HEK293 (cell line): ENCODE measurements around the gene KAT14.

ENCODE experiments used
- CTCF ChIA-PET: fragments of 350-600 bp; formaldehyde crosslinking; extraction: SDS; loops from one replicate; lab custom pipeline; 2021; ENCODE audit warnings: antibody characterized with exemption; lab: Yijun Ruan, JAX
- POLR2A ChIA-PET: fragments of 300-600 bp; formaldehyde crosslinking; extraction: SDS; loops from one replicate; lab custom pipeline; 2020; ENCODE audit warnings: antibody characterized with exemption, inconsistent platforms; lab: Yijun Ruan, JAX
- H3K27ac ChIP-seq: fragments of 200-500 bp; sonication (Bioruptor generic); 2 replicates; pipeline ENCODE4 v1.5.1; 2014; ENCODE audit warnings: low read depth, low read length, control low read depth, inconsistent platforms; ENCODE audit errors: extremely low read depth
- H3K36me3 ChIP-seq, 2 experiments: fragments of 200-500 bp in 1 of 2; sonication (Bioruptor generic) in 1 of 2; 1 replicate in 1 of 2; 2 replicates in 1 of 2; pipeline ENCODE4 v1.5.1; 2014 to 2017; ENCODE audit warnings: inconsistent platforms in 2 of 2, low read length in 2 of 2; ENCODE audit not compliant: control insufficient read depth in 2 of 2, insufficient read depth in 1 of 2
- H3K4me1 ChIP-seq: fragments of 200-500 bp; sonication (Bioruptor generic); 2 replicates; pipeline ENCODE4 v1.5.1; 2014; ENCODE audit warnings: mild to moderate bottlenecking, low read length, inconsistent platforms; ENCODE audit not compliant: control insufficient read depth, insufficient read depth
- H3K4me3 ChIP-seq: 2 replicates; pipeline ENCODE4 v1.5.1; 2011; ENCODE audit warnings: low read depth, mild to moderate bottlenecking, control low read depth, low read length, moderate library complexity
- H3K9me3 ChIP-seq: fragments of 200-500 bp; sonication (Bioruptor generic); 2 replicates; pipeline ENCODE4 v1.5.1; 2014; ENCODE audit warnings: low read depth, low read length, inconsistent platforms; ENCODE audit not compliant: control insufficient read depth, insufficient read depth
- BCL11B ChIP-seq: fragments of 450-650 bp; formaldehyde crosslinking; IDR thresholded peaks from 2 replicates; pipeline ENCODE4 v1.5.1; 2016; ENCODE audit warnings: low read depth, missing biosample characterization, missing genetic modification characterization
- BCL6B ChIP-seq: fragments of 450-650 bp; formaldehyde crosslinking; IDR thresholded peaks from 2 replicates; pipeline ENCODE4 v1.5.1; 2017; ENCODE audit warnings: missing biosample characterization, missing genetic modification characterization
- MZF1 ChIP-seq: fragments of 450-650 bp; formaldehyde crosslinking; IDR thresholded peaks from 2 replicates; pipeline ENCODE4 v1.5.1; 2017; ENCODE audit warnings: missing biosample characterization, missing genetic modification characterization, borderline replicate concordance
- OSR2 ChIP-seq: fragments of 450-650 bp; formaldehyde crosslinking; IDR thresholded peaks from 2 replicates; pipeline ENCODE4 v1.5.1; 2016; ENCODE audit warnings: missing biosample characterization, missing genetic modification characterization
- ZBTB1 ChIP-seq: fragments of 450-650 bp; formaldehyde crosslinking; IDR thresholded peaks from 2 replicates; pipeline ENCODE4 v1.5.1; 2016; ENCODE audit warnings: missing biosample characterization, missing genetic modification characterization
- ZBTB7A ChIP-seq: fragments of 450-650 bp; formaldehyde crosslinking; IDR thresholded peaks from 2 replicates; pipeline ENCODE4 v1.5.1; 2016; ENCODE audit warnings: low read depth, missing biosample characterization, missing genetic modification characterization
- ZEB2 ChIP-seq: fragments of 450-650 bp; formaldehyde crosslinking; IDR thresholded peaks from 2 replicates; pipeline ENCODE4 v1.5.1; 2016; ENCODE audit warnings: missing biosample characterization, missing genetic modification characterization
- ZNF132 ChIP-seq: fragments of 450-650 bp; formaldehyde crosslinking; IDR thresholded peaks from 2 replicates; pipeline ENCODE4 v1.5.1; 2017; ENCODE audit warnings: missing biosample characterization, missing genetic modification characterization, borderline replicate concordance
- ZNF140 ChIP-seq: fragments of 450-650 bp; formaldehyde crosslinking; IDR thresholded peaks from 2 replicates; pipeline ENCODE4 v1.5.1; 2016; ENCODE audit warnings: missing biosample characterization, missing genetic modification characterization
- ZNF202 ChIP-seq: fragments of 450-650 bp; formaldehyde crosslinking; IDR thresholded peaks from 2 replicates; pipeline ENCODE4 v1.5.1; 2016; ENCODE audit warnings: missing biosample characterization, missing genetic modification characterization, borderline replicate concordance
- ZNF214 ChIP-seq: fragments of 450-650 bp; formaldehyde crosslinking; IDR thresholded peaks from 2 replicates; pipeline ENCODE4 v1.5.1; 2017; ENCODE audit warnings: missing biosample characterization, mild to moderate bottlenecking, missing genetic modification characterization, borderline replicate concordance
- ZNF324 ChIP-seq: fragments of 450-650 bp; formaldehyde crosslinking; IDR thresholded peaks from 2 replicates; pipeline ENCODE4 v1.5.1; 2016; ENCODE audit warnings: missing biosample characterization, missing genetic modification characterization
- ZNF624 ChIP-seq: fragments of 450-650 bp; formaldehyde crosslinking; IDR thresholded peaks from 2 replicates; pipeline ENCODE4 v1.5.1; 2017; ENCODE audit warnings: missing biosample characterization, missing genetic modification characterization
- ZNF626 ChIP-seq: fragments of 450-650 bp; sonication (Bioruptor Pico); formaldehyde crosslinking; IDR thresholded peaks from 2 replicates; pipeline ENCODE4 v1.5.1; 2018; ENCODE audit warnings: missing biosample characterization, missing genetic modification characterization, inconsistent platforms
- ZNF677 ChIP-seq: fragments of 450-650 bp; IDR thresholded peaks from 2 replicates; pipeline ENCODE4 v1.5.0; 2018; ENCODE audit warnings: missing biosample characterization, mild to moderate bottlenecking, missing genetic modification characterization, moderate library complexity
- ZNF707 ChIP-seq: fragments of 450-650 bp; formaldehyde crosslinking; IDR thresholded peaks from 2 replicates; pipeline ENCODE4 v1.5.1; 2016; ENCODE audit warnings: missing biosample characterization, missing genetic modification characterization
- ZNF768 ChIP-seq: fragments of 450-650 bp; formaldehyde crosslinking; IDR thresholded peaks from 2 replicates; pipeline ENCODE4 v1.5.1; 2018; ENCODE audit warnings: missing biosample characterization, mild to moderate bottlenecking, missing genetic modification characterization
- ZNF776 ChIP-seq: fragments of 450-650 bp; formaldehyde crosslinking; IDR thresholded peaks from 2 replicates; pipeline ENCODE4 v1.5.0; 2017; ENCODE audit warnings: missing biosample characterization, missing genetic modification characterization, borderline replicate concordance
- ZNF830 ChIP-seq: fragments of 450-650 bp; IDR thresholded peaks from 2 replicates; pipeline ENCODE4 v1.5.0; 2018; ENCODE audit warnings: missing biosample characterization, missing genetic modification characterization, low read depth, mild to moderate bottlenecking, moderate library complexity
- ZNF837 ChIP-seq: fragments of 450-650 bp; formaldehyde crosslinking; IDR thresholded peaks from 2 replicates; pipeline ENCODE4 v1.5.1; 2016; ENCODE audit warnings: missing biosample characterization, missing genetic modification characterization
- ZSCAN30 ChIP-seq: fragments of 450-650 bp; IDR thresholded peaks from 2 replicates; pipeline ENCODE4 v1.5.1; 2018; ENCODE audit warnings: missing biosample characterization, mild to moderate bottlenecking, missing genetic modification characterization, moderate library complexity
- TF ChIP-seq, protein P1 (sequence below): sonication (generic); formaldehyde crosslinking; IDR thresholded peaks from 2 replicates; pipeline ENCODE4 v1.8.1; 2022; ENCODE audit warnings: mild to moderate bottlenecking, moderate library complexity, missing genetic modification reagents
- TF ChIP-seq, protein P2 (sequence below): fragments of 450-650 bp; formaldehyde crosslinking; IDR thresholded peaks from 2 replicates; pipeline ENCODE4 v1.5.1; 2016; ENCODE audit warnings: missing biosample characterization, missing genetic modification characterization
- TF ChIP-seq, protein P3 (sequence below): fragments of 450-650 bp; formaldehyde crosslinking; IDR thresholded peaks from 2 replicates; pipeline ENCODE4 v1.5.1; 2016; ENCODE audit warnings: missing biosample characterization, missing genetic modification characterization

The KAT14 gene

GRCh38 chr20:18213002-18213401, 75.3 kb downstream of the KAT14 start:
- Histone ChIP-seq H3K36me3 (no peaks in the 10 kb centered on the region), H3K27ac (no peak overlapping the region), H3K4me3 (no peak overlapping the region), H3K9me3 (no peaks in the 10 kb centered on the region), H3K4me1 (no peaks in the 10 kb centered on the region)
- POLR2A ChIA-PET = no interaction called here
- TF ChIP-seq BCL6B (no peak), BCL11B (tag by site-specific recombination) (no peak), ZBTB7A (no peak), ZNF677 (tag by site-specific recombination) (no peak), ZNF830 (tag by site-specific recombination) (no peak), ZNF140 (no peak), ZNF624 (tag by site-specific recombination) (no peak), ZNF768 (no peak), ZNF324 (no peak), ZNF707 (no peak)
- CTCF ChIA-PET = no interaction called here

GRCh38 chr20:18215566-18215965, 77.9 kb downstream of the KAT14 start:
- TF ChIP-seq ZNF202 = no peak
- TF ChIP-seq ZSCAN30 (tag by site-specific recombination) = no peak
- TF ChIP-seq, protein P1, sequence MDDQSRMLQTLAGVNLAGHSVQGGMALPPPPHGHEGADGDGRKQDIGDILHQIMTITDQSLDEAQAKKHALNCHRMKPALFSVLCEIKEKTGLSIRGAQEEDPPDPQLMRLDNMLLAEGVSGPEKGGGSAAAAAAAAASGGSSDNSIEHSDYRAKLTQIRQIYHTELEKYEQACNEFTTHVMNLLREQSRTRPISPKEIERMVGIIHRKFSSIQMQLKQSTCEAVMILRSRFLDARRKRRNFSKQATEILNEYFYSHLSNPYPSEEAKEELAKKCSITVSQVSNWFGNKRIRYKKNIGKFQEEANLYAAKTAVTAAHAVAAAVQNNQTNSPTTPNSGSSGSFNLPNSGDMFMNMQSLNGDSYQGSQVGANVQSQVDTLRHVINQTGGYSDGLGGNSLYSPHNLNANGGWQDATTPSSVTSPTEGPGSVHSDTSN (CRISPR knock-in tag) = no peak
- no peak for TF ChIP-seq ZBTB1 (tag by site-specific recombination)
- TF ChIP-seq ZNF776 (tag by site-specific recombination) = no peak
- TF ChIP-seq ZEB2 (tag by site-specific recombination) = no peak
- CTCF ChIA-PET = no interaction called here
- no peaks in the 10 kb centered on the region for H3K4me1 ChIP-seq

GRCh38 chr20:18218280-18218679, 80.6 kb downstream of the KAT14 start:
- H3K9me3 ChIP-seq = no peaks in the 10 kb centered on the region
- H3K27ac ChIP-seq = no peak overlapping the region
- no peaks in the 10 kb centered on the region for H3K36me3 ChIP-seq
- H3K4me1 ChIP-seq = no peaks in the 10 kb centered on the region
- no peak overlapping the region for H3K4me3 ChIP-seq
- ChIA-PET POLR2A (no interaction called here), CTCF (no interaction called here)
- TF ChIP-seq ZNF837 (tag by site-specific recombination) (no peak), ZNF214 (tag by site-specific recombination) (no peak), OSR2 (tag by site-specific recombination) (no peak), ZNF626 (tag by site-specific recombination) (no peak), MZF1 (tag by site-specific recombination) (no peak), ZNF324 (no peak), ZNF707 (no peak), BCL6B (no peak), ZNF132 (no peak)
- TF ChIP-seq, protein P2, sequence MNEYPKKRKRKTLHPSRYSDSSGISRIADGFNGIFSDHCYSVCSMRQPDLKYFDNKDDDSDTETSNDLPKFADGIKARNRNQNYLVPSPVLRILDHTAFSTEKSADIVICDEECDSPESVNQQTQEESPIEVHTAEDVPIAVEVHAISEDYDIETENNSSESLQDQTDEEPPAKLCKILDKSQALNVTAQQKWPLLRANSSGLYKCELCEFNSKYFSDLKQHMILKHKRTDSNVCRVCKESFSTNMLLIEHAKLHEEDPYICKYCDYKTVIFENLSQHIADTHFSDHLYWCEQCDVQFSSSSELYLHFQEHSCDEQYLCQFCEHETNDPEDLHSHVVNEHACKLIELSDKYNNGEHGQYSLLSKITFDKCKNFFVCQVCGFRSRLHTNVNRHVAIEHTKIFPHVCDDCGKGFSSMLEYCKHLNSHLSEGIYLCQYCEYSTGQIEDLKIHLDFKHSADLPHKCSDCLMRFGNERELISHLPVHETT (tag by site-specific recombination) = no peak
- TF ChIP-seq, protein P3, sequence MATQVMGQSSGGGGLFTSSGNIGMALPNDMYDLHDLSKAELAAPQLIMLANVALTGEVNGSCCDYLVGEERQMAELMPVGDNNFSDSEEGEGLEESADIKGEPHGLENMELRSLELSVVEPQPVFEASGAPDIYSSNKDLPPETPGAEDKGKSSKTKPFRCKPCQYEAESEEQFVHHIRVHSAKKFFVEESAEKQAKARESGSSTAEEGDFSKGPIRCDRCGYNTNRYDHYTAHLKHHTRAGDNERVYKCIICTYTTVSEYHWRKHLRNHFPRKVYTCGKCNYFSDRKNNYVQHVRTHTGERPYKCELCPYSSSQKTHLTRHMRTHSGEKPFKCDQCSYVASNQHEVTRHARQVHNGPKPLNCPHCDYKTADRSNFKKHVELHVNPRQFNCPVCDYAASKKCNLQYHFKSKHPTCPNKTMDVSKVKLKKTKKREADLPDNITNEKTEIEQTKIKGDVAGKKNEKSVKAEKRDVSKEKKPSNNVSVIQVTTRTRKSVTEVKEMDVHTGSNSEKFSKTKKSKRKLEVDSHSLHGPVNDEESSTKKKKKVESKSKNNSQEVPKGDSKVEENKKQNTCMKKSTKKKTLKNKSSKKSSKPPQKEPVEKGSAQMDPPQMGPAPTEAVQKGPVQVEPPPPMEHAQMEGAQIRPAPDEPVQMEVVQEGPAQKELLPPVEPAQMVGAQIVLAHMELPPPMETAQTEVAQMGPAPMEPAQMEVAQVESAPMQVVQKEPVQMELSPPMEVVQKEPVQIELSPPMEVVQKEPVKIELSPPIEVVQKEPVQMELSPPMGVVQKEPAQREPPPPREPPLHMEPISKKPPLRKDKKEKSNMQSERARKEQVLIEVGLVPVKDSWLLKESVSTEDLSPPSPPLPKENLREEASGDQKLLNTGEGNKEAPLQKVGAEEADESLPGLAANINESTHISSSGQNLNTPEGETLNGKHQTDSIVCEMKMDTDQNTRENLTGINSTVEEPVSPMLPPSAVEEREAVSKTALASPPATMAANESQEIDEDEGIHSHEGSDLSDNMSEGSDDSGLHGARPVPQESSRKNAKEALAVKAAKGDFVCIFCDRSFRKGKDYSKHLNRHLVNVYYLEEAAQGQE (tag by site-specific recombination) = no peak

More at GRCh38 chr20:18215566-18215965, 77.9 kb downstream of the KAT14 start:
- no peaks in the 10 kb centered on the region for H3K9me3 ChIP-seq
- POLR2A ChIA-PET = no interaction called here
- H3K4me3 ChIP-seq = no peak overlapping the region
- H3K27ac ChIP-seq = no peak overlapping the region
- no peaks in the 10 kb centered on the region for H3K36me3 ChIP-seq
